Islet precursor cell (in vitro differentiated cells): ENCODE measurements around the gene HOMER3.
"Not testable (repeated sequence)": the region's sequence is repeated elsewhere in the genome, so short reads cannot be mapped to it uniquely, and the experiment has no call there.

Experiments used
- DNase-seq: peaks from one replicate; pipeline ENCODE4 v3.0.0-alpha.2; 2018

HOMER3 gene

GRCh38 chr19:18922228-18922985 lies 18.6 kb downstream of the HOMER3 start:
- DNase-seq = no peak

GRCh38 chr19:18921593-18921992 lies 19.4 kb downstream of the HOMER3 start:
- no peak for DNase-seq

GRCh38 chr19:18920400-18920799 lies 20.6 kb downstream of the HOMER3 start:
- no peak for DNase-seq

GRCh38 chr19:18919900-18920214 lies 21.2 kb downstream of the HOMER3 start:
- DNase-seq = no peak

- peak; percentile 99 for DNase-seq
Observed at GRCh38 chr19:18919086-18919899, 21.7 kb downstream of the HOMER3 start, which contains the start of the genes COPE and DDX49. TSS of gene COPE (minus strand) at chr19:18919387. CDS start at chr19:18919348, 39 bp downstream. TSS of gene DDX49 (plus strand) at chr19:18919715. CDS start at chr19:18919742, 27 bp downstream.

GRCh38 chr19:18917593-18917992 lies 23.4 kb downstream of the HOMER3 start:
- not testable (repeated sequence) for DNase-seq

GRCh38 chr19:18915639-18916038 lies 25.4 kb downstream of the HOMER3 start:
- DNase-seq = no peak

- DNase-seq = no peak
Observed at GRCh38 chr19:18913466-18913865, 27.6 kb downstream of the HOMER3 start.

- DNase-seq = no peak
Observed at GRCh38 chr19:18912933-18913332, 28.1 kb downstream of the HOMER3 start.

- DNase-seq = no peak
Observed at GRCh38 chr19:18910801-18911436, 30.1 kb downstream of the HOMER3 start.

GRCh38 chr19:18910010-18910409 lies 31.0 kb downstream of the HOMER3 start:
- DNase-seq = no peak

GRCh38 chr19:18908917-18909619 lies 31.9 kb downstream of the HOMER3 start:
- peak; percentile 38 for DNase-seq

GRCh38 chr19:18906605-18907519 lies 34.2 kb downstream of the HOMER3 start:
- peak; percentile 51 for DNase-seq

GRCh38 chr19:18905513-18906236 lies 35.3 kb downstream of the HOMER3 start:
- peak; percentile 43 for DNase-seq

- DNase-seq = peak; percentile 47
Observed at GRCh38 chr19:18905058-18905456, 36.0 kb downstream of the HOMER3 start.

- DNase-seq = peak; percentile 52
Observed at GRCh38 chr19:18904334-18905057, 36.5 kb downstream of the HOMER3 start.

GRCh38 chr19:18903156-18904037 lies 37.6 kb downstream of the HOMER3 start:
- DNase-seq = no peak

GRCh38 chr19:18902519-18902918 lies 38.5 kb downstream of the HOMER3 start:
- DNase-seq = not testable (repeated sequence)

- no peak for DNase-seq
Observed at GRCh38 chr19:18901491-18901890, 39.5 kb downstream of the HOMER3 start.
